Stomach smooth muscle (tissue), 2 donors: ENCODE results near the gene ABHD3.
"Not testable (repeated sequence)": the region's sequence is repeated elsewhere in the genome, so short reads cannot be mapped to it uniquely, and the experiment has no call there.

Source experiments
- H3K27ac ChIP-seq: one replicate; pipeline ENCODE4 v1.7.0; 2013; ENCODE audit warnings: mild to moderate bottlenecking, low read length, inconsistent platforms
- H3K27me3 ChIP-seq, 2 donors: one replicate each; pipeline ENCODE4 v1.7.0; 2013; ENCODE audit warnings: low read length in 2 of 2; ENCODE audit not compliant: insufficient read depth in 2 of 2, control insufficient read depth in 1 of 2
- H3K36me3 ChIP-seq, 2 donors: one replicate each; pipeline ENCODE4 v1.7.0; 2013; ENCODE audit warnings: low read length in 2 of 2; ENCODE audit not compliant: control insufficient read depth in 2 of 2, insufficient read depth in 2 of 2
- H3K4me1 ChIP-seq: one replicate; pipeline ENCODE4 v1.7.0; 2013; ENCODE audit warnings: low read length; ENCODE audit not compliant: control insufficient read depth, insufficient read depth
- H3K4me3 ChIP-seq, 2 donors: one replicate each; pipeline ENCODE4 v1.7.0; 2013; ENCODE audit warnings: low read length in 2 of 2
- H3K9ac ChIP-seq, 2 donors: one replicate each; pipeline ENCODE4 v1.7.0; 2013; ENCODE audit warnings: low read length in 2 of 2, mild to moderate bottlenecking in 1 of 2
- H3K9me3 ChIP-seq, 2 donors: one replicate each; pipeline ENCODE4 v1.7.0; 2013; ENCODE audit warnings: low read length in 2 of 2; ENCODE audit not compliant: control insufficient read depth in 2 of 2
- donor health status: healthy.
- donor health status: Pancreatic carcinoma.

Gene ABHD3

GRCh38 chr18:21680161-21680560 is 24.4 kb downstream of the ABHD3 start:
- H3K4me1 ChIP-seq = no peaks in the 10 kb centered on the region
- no peaks in the 10 kb centered on the region for H3K9me3 ChIP-seq
- H3K27me3 ChIP-seq = no peaks in the 10 kb centered on the region
- H3K27ac ChIP-seq = no peak overlapping the region
- no peak overlapping the region for H3K4me3 ChIP-seq
- no peaks in the 10 kb centered on the region for H3K36me3 ChIP-seq
- H3K9ac ChIP-seq = no peak overlapping the region

DNA sequence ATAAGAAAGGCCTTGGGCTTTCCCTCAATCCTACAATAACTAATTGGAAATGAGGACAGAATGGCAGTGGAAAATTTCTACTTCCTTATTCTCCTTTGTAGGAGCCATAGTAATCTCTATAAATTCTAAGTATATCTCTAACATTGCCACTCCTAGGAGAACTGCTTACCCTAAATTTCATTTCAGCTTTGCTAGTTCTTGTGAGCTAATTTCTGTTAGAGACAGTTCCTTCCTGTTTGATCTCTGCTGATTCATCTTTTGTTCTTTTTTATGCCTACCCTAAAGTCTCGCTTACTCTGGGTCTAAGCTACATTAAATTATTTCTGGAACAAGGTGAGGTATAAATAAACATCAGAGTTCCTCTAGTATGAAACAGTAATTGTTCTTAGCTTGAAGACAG is 25.7 kb downstream of the ABHD3 start:
- Histone ChIP-seq H3K27me3 (no peaks in the 10 kb centered on the region), H3K4me3 (no peak overlapping the region), H3K4me1 (no peaks in the 10 kb centered on the region), H3K9me3 (no peaks in the 10 kb centered on the region), H3K27ac (no peak overlapping the region), H3K9ac (no peak overlapping the region), H3K36me3 (no peaks in the 10 kb centered on the region)

DNA sequence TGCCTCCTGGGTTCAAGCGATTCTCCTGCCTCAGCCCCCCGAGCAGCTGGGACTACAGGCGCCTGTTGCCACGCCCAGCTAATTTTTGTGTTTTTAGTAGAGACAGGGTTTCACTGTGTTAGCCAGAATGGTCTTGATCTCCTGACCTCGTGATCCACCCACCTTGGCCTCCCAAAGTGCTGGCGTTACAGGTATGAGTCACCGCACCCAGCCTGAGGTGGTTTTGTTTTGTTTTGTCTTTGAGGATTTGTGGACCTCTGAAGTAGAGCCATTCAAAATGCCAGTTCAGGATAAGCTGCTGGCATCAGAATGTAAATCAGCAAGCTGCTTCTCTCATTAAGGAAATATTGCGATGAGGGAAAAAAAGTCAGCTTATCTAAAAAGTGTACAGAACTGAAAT is 29.2 kb downstream of the ABHD3 start:
- H3K27me3 ChIP-seq = not testable (repeated sequence)

DNA sequence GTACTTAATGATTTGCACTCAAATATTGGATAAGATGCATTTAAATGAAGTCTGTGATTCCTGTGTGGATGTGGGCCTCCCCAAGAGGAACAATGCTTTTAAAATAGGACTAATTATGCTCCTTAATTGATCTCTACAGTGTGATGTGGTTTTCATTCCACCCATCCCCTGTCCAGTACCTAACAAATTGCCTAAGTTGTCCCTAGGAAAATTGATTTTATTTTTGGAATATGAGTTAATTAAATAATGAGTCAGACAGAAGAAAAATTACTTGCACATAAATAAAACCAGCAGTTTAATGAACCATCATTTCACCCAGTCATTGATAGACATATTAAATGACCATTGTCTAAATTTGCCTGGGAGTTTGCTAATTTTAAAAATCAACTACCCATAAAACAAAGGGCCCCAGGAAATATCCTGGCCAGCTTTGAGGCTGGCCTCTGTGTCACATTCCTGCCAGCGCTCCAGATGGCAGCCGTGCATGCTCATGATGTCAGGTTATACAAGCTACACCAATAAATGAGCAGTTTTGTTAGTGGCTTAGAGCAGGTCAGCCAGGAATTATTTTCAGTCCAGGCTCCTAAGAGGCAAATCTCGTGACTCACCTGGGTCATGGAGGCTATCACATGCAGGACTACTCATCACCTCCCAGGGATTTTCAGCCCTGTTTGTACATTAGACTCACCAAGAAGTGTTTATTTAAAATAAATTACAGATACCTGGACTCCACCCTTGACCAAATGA is 31.9 kb downstream of the ABHD3 start:
- Histone ChIP-seq H3K27me3 (no peaks in the 10 kb centered on the region), H3K4me3 (no peak overlapping the region), H3K9me3 (no peaks in the 10 kb centered on the region), H3K4me1 (no peaks in the 10 kb centered on the region), H3K27ac (no peak overlapping the region), H3K36me3 (no peaks in the 10 kb centered on the region), H3K9ac (no peak overlapping the region)

More for the DNA sequence above, 29.2 kb downstream of the ABHD3 start:
- not testable (repeated sequence) for H3K4me3 ChIP-seq, H3K9ac ChIP-seq, H3K9me3 ChIP-seq, H3K36me3 ChIP-seq, H3K4me1 ChIP-seq, H3K27ac ChIP-seq

DNA sequence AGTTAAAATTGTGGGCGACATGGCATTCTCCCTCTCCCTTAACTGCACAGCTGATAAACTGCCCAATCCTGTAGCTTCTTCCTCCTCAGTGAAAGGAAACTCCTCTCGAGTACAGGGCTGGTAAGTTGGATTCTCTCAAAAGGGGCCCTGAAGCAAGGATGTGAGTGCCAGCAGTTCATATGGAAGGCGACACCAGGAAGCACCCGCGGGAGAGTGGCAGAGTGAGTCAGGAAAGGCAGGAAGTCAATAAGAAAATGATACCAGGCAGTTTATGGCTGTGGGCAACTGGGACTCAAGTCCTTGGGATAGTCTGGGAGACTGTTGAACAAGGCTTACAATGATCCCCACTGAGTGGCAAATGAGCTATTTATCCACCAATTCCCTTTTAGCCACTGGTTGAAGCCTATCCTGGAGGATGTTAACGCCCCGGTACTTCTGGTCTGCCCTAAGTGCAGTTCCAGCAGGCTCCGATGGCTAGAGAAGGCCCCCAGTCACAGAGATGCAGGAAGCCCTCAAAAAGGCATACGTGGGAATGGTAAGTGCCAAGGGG is 34.8 kb downstream of the ABHD3 start:
- H3K9me3 ChIP-seq = no peaks in the 10 kb centered on the region
- H3K4me1 ChIP-seq = no peaks in the 10 kb centered on the region
- H3K4me3 ChIP-seq = no peak overlapping the region
- H3K27me3 ChIP-seq = no peaks in the 10 kb centered on the region
- no peaks in the 10 kb centered on the region for H3K36me3 ChIP-seq
- H3K27ac ChIP-seq = no peak overlapping the region
- H3K9ac ChIP-seq = no peak overlapping the region

- no peak overlapping the region for H3K9ac ChIP-seq
- no peaks in the 10 kb centered on the region for H3K4me1 ChIP-seq
- H3K27me3 ChIP-seq = no peaks in the 10 kb centered on the region
- peaks cover 0 to 3% of the 10 kb centered on the region in 2 donors for H3K36me3 ChIP-seq
- no peaks in the 10 kb centered on the region for H3K9me3 ChIP-seq
- H3K27ac ChIP-seq = no peak overlapping the region
- no peak overlapping the region for H3K4me3 ChIP-seq
Measured at GRCh38 chr18:21664069-21664468, 40.5 kb downstream of the ABHD3 start.

DNA sequence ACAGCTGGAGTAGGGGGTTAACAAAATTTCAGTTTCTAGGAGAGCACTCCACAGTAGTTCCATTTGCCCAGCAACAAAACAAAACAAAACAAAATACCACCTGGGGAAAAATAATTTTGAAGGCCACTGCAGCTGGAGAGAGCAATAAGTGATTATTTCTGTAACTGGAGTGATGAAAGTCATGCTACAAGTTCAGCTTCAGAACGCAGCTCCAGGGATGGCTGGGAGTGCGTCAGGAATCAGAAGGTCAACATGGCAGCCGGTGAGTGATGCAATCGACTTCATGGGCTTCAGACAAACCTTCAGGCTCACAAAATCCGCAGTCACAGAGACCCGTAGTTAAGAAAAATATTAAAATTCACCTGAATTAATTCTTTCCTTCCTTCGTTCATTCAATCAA is 41.0 kb downstream of the ABHD3 start:
- H3K9ac ChIP-seq = no peak overlapping the region
- H3K4me1 ChIP-seq = no peaks in the 10 kb centered on the region
- H3K27ac ChIP-seq = no peak overlapping the region
- no peaks in the 10 kb centered on the region for H3K9me3 ChIP-seq
- H3K27me3 ChIP-seq = no peaks in the 10 kb centered on the region
- H3K36me3 ChIP-seq = peaks cover 0 to 3% of the 10 kb centered on the region in 2 donors
- no peak overlapping the region for H3K4me3 ChIP-seq

DNA sequence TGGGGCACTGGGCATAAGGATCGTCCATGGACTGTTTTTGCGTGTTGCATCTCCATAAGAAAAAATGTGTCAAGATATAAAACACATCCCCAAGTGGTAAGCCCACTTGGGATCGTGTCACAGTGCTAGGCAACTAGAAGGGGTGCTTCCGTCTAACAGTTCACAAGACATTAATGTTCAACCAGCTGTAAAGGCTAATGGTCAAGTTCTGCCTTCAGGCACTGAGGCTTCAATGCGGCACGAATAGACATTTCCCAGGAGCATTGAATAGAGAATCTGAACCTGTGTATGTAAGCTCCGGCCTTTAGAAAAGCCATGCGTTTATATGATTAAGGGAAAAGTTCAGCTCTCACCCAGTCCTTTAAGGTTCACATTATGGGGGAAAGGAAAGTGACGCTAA is 42.0 kb downstream of the ABHD3 start:
- Histone ChIP-seq H3K4me3 (no peak overlapping the region), H3K4me1 (no peaks in the 10 kb centered on the region), H3K9ac (no peak overlapping the region), H3K9me3 (no peaks in the 10 kb centered on the region), H3K36me3 (peaks cover 0 to 3% of the 10 kb centered on the region in 2 donors), H3K27me3 (no peaks in the 10 kb centered on the region), H3K27ac (no peak overlapping the region)

- Histone ChIP-seq H3K36me3 (peaks cover 0 to 3% of the 10 kb centered on the region in 2 donors), H3K4me1 (no peaks in the 10 kb centered on the region), H3K27ac (no peak overlapping the region), H3K27me3 (no peaks in the 10 kb centered on the region), H3K9ac (no peak overlapping the region), H3K9me3 (no peaks in the 10 kb centered on the region), H3K4me3 (no peak overlapping the region)
Measured at GRCh38 chr18:21660078-21660477, 44.5 kb downstream of the ABHD3 start.

GRCh38 chr18:21656402-21656801 is 48.2 kb downstream of the ABHD3 start:
- Histone ChIP-seq H3K9me3 (no peaks in the 10 kb centered on the region), H3K27ac (no peak overlapping the region), H3K4me3 (no peak overlapping the region), H3K27me3 (no peaks in the 10 kb centered on the region), H3K4me1 (no peaks in the 10 kb centered on the region), H3K9ac (no peak overlapping the region), H3K36me3 (no peaks in the 10 kb centered on the region)

DNA sequence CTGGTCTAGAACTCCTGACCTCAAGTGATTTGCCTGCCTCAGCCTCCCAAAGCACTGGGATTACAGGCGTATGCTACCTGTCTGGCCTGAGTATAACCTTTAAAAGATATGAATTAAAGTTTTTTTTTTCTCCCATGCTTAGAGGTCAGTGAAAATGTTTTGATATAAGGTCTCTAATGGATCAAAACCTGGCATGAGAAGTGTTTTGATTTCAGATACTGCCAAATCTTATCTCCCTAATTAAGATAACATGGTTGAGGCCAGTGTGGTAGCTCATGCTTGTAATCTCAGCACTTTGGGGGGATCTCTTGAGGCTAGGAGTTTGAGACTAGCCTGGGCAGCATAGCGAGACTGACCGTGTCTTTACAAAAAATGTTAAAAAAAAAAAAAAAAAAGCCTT is 51.2 kb downstream of the ABHD3 start:
- Histone ChIP-seq H3K9me3 (no peaks in the 10 kb centered on the region), H3K4me3 (no peak overlapping the region), H3K27ac (no peak overlapping the region), H3K9ac (no peak overlapping the region), H3K4me1 (no peaks in the 10 kb centered on the region), H3K36me3 (no peaks in the 10 kb centered on the region), H3K27me3 (no peaks in the 10 kb centered on the region)
